Fibroblast of peridontal ligament (primary cell): ENCODE measurements around the gene PPP1R9B.

Experiments used
- DNase-seq: peaks from one replicate; pipeline ENCODE4 v3.0.0-alpha.2; 2010; ENCODE audit errors: extremely low read depth

Gene PPP1R9B

DNA sequence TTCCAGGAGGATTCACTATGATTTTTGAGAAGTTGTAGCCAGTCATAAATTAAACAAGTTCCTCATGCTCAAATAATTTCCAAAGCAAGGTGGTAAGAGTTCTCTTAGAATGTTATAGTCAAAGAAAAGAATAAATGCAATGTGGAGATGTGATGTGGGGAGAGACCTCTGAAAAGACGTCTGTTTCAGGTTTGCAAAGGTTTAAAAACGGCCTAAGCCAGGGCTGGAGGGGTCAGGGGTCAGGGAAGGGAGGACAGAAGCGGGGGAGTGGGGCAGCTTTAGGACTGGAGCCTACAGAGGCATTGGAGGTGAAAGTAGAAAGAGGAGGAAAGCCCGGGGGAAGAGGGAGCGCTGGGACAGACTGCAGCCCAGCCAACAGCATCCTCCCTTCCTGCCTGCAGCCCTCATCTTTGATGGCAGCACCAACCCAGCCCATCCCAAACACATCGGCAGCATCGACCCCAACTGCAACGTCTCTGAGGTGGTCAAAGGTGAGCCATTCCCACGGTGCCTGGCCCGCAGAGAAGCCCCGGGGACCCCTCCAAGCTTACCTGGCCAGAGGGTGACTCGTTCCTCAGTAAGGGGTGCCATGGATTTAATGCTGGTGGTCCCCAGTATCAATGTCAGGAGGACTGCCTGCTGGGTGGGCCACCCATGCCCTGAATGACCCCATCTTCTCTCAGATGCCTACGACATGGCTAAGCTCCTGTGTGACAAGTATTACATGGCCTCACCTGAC is 43.9 kb downstream of the PPP1R9B start:
- DNase-seq, result no peak

DNA sequence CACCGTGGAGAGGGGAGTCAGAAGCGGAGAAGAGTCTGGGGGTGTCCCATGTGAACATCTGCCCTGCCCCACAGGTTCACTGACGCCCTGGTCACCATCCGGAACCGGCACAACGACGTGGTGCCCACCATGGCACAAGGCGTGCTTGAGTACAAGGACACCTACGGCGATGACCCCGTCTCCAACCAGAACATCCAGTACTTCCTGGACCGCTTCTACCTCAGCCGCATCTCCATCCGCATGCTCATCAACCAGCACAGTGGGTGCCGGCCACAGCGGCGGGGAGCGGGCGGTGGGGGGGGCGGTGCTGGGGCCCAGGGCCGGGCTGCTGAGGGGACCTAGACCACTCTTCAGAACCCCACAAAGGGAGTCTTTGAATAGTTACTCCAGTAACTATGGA is 44.7 kb downstream of the PPP1R9B start:
- no peak for DNase-seq

DNA sequence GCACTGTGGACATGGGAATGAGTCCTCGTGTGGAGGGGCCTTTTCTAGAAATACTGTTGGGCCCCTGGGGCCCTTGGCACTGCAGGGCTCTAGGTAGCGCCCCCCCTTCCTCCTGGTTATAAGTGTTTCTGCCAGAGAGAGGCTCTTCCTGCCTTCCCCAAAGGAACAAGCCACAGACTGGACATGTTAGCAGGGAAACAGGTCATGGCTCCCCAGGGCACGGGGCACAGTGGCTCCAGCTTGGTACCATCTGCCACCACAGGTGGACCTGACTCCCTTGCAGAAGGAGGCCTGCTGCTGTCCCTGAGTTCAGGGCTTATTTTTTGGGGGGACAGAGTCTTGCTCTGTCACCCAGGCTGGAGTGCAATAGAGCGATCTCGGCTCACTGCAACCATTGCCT is 46.5 kb downstream of the PPP1R9B start:
- DNase-seq, result no peak

- no peak for DNase-seq
Observed at GRCh38 chr17:50103252-50103651, 47.2 kb downstream of the PPP1R9B start.

DNA sequence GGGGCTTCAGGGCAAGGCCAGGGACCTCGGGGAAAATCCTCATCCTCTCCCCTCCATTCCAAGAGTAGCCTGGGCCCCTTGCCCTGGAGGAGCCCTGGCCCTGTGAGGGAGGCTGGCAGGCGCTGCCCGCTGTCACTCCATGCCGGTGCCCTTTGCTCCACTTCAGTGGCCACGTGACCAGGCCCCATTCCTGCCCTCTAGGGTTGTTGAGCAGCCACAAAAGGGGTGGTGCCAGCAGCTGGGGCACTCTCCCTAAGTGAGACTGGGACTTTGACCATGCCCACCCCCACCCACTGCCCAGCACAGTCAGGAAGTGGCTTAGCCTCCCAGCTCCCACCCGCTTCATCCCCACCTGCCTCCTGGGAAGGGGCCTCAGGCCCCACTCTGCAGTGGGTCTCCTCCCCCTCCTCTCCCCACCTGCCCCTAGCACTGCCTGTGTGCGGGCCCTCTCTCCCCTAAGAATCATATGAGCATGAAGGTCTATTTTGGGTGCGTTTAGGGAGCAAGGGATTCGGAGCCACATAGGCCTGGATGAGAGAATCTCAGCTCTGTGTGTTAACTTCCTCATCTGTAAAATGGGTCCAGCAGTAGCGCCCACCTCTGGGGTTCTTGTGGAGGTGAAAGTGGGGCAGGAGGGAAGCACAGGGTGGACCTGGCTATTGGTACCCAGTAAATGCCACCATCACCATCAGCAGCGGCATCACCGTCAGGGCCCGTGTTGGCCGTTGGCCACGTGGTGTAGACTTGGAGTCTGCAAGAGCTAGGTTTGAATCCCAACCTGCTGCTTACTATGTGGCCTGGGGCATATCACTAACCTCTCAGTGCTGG is 48.1 kb downstream of the PPP1R9B start:
- no peak for DNase-seq

- DNase-seq, result peak; percentile 44
Observed at GRCh38 chr17:50101346-50102163, 48.9 kb downstream of the PPP1R9B start.

DNA sequence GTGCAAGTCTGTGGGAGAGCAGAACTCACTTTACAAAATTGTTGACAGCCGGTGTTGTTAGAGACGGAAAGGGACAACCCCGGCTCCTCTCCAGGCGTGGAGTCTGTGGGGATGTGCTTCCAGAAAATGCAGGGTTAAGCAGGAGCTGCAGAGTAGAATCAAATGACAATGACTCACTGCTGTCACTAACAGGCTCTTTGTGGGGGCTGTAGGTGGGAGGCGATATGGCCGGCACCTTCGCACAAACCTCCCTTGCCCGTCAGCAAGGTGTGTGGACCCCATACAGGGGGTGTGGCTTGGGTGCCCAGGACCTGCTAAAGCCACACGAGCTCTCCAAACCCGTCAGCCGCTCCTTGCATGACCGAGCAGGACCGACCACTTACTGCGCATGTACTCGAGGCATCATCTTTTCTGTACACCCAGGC is 49.5 kb downstream of the PPP1R9B start:
- DNase-seq, result peak; percentile 14

- DNase-seq, result no peak
Observed at GRCh38 chr17:50100480-50100883, 50.0 kb downstream of the PPP1R9B start.

DNA sequence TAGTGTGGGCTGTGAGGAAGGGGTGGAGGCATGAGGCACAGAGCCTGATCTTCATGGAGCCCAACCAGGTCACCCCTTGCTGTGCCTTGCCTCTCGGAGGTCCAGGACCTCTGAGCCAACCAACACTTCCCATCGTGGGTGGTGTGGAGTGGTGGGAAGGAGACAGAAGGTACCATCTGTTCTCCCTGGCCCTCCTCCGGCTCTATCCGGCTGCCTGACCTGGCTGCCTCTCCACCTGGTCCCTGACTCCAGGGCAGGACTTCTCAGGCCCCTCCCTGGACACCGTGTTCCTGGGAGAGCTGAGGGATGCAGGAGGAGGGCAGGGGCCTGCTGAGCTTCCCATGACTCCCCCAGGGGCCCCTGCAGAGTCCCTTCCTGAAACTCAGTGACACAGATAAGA is 51.5 kb downstream of the PPP1R9B start:
- DNase-seq, result no peak

DNA sequence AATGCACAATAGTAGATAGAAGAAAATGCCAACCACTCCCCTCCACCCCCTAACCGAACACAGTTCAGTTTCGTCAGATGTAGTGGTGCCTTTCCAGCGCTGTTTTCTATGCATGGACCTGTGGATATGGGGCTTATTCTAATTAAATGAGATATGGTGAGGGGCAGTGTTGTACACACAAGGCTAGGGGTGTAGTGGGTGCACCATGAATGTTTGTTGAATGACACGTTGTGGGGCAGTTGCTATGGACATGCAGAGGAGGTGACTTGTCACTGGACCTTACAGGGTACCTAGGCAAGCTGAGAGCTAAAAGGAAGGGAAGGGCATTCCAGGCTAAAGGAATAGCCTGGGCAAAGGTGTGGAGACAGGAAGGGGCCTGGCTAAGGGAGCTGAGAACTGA is 51.9 kb downstream of the PPP1R9B start:
- DNase-seq, result no peak

DNA sequence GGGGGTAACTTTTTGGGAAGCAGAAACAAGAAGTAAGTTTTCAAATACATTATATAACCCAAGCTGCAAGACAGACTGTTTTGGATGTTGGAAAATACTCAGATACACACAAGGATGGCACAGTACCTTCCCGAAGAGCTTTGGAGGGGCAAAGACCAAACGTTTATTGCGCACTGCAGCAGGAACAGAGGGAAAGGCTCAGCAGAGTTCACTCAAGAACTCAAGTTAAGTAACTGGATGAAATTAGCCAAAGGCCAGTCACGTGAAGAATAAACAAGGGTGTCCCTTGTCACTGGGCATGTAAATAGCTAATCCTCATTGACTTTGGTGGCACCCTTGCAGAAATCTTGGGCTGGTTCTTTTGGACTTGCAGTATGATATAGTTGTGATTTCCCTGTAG is 52.6 kb downstream of the PPP1R9B start:
- no peak for DNase-seq

DNA sequence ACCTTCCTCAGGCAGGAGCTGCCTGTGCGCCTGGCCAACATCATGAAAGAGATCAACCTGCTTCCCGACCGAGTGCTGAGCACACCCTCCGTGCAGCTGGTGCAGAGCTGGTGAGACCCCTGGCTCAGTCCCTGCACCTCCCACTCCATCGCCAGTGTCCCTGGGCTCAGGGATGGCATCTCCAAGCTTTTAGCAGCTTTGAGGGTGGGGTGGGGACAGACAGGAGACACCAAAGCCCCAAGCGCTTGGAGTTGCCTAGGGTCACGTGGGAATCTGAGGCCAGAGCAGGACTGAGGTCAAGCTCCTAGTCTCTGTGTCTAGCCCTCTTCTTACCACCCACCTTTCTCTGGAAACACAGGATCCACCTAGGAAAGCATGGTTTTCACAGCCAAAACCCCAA is 53.0 kb downstream of the PPP1R9B start:
- DNase-seq, result no peak

DNA sequence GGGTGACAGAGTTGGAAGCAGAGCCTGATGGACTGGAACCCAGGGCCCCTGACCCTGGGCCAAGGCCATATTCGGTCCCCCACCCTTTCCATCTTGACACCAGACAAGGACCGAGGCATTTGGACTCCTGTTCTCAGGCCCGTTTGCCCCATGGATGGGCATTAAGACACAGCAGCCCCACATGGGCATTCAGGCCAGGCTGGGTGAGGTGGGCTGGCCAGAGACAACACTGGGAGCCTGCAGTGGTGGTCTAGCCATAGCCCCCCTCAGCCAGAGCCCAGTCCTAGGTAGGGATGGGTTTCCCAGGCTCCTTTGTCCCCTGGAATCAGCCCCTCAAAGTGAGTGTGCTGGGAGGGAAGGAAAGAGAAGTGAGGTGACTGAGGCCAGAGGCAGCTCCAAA is 53.7 kb downstream of the PPP1R9B start:
- DNase-seq, result no peak

DNA sequence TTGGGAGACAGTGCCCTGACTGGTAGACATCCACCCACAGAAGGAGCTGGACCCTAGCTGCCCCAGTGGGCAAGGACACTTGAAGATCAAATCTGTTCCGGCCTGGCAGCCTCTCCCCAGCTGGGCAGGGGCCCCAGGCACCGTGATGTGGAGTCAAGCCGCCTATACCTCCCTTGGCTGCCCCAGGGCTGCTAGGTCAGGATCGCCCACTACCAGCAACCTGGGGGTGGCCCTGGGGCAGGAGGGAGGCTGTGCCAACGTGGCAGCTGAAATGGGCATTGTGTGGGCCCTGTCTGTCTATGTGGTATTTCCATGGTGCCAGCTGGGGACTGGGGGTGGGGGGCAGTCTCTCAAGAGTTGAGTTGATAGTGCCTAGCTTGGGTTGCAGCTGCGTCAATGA is 54.4 kb downstream of the PPP1R9B start:
- no peak for DNase-seq

DNA sequence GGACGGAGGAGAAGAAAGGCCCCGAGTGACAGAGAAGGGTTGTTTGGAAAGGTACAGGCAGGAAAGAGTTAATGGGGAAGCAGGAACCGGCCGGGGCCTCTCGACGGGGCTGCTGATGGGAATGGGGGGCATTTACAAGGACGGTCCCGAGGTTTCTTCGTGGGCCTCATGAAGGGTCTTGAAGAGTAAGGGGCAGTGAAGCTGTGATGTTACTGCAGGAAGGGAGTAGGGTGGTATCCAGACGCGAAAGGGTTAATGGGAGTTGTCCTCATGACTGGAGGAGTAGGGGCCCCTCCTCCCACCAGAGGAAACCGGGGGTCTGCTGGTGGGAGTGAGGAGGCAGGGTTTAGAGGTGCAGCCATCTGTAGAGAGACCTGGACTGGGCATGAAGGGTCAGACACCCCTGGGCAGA is 54.8 kb downstream of the PPP1R9B start:
- DNase-seq, result peak; percentile 19

GRCh38 chr17:50094753-50095619 is 55.5 kb downstream of the PPP1R9B start, which contains the start of gene PDK2:
Gene PDK2 (plus strand): TSS chr17:50095351. CDS start chr17:50095436, 85 bp downstream.
- DNase-seq, result peak; percentile 93

DNA sequence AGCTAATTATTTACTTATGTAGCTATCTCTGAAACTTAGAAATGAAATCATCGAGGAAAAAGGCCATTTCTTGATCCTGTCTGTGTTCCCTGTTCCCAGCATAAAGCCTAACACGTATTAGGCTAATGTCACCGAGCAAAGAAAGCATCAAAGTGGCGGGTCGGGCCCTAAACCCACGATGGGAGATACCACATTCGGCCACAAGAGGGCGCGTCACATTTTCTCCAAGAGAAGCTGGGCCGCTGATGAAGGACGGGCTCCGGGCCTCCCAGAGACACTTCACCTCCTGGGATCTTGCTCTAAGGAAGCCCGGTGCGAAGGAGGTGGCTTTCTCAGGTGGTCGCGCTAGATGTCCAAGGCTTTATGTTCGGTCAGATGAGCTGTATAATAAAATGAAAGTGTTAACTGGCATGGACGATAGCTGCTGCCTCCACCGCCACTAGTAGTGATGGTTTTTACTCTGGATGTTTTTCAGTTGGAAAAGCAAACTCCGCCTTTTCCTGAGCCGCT is 56.2 kb downstream of the PPP1R9B start:
- DNase-seq, result peak; percentile 88

DNA sequence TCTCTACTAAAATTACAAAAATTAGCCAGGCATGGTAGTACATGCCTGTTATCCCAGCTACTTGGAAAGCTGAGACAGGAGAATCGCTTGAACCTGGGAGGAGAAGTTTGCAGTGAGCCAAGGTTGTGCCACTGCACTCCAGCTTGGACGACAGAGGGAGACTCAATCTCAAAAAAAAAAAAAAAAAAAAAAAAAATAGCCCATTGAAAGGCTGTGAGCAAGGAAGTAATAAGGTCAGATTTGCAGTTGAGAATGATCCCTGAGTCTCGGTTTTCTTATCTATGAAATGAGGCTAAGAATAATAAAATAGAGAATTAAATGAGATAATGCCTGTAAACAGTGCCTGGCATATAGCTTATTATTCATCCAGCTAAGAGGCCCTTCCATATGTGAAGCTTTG is 56.7 kb downstream of the PPP1R9B start:
- no peak for DNase-seq

DNA sequence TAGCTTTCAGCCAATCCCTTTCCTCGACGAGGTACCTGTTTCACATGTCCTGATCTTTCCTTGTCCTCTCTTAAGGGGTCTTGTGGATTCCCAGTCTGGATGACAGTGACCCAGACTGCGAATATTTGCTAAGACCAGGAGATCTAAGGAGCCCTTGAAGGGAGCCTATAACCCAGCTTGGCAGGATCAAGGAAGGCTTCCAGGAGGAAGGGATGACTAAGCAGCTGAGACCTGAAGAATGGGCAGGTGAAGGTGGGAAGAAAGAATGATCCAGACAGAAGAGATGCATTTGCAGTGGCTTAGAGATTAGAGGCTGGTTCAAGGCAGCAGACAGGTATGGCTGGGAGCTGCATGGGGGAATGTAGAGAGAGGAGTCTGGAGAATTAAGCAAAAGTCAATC is 57.2 kb downstream of the PPP1R9B start:
- DNase-seq, result no peak

DNA sequence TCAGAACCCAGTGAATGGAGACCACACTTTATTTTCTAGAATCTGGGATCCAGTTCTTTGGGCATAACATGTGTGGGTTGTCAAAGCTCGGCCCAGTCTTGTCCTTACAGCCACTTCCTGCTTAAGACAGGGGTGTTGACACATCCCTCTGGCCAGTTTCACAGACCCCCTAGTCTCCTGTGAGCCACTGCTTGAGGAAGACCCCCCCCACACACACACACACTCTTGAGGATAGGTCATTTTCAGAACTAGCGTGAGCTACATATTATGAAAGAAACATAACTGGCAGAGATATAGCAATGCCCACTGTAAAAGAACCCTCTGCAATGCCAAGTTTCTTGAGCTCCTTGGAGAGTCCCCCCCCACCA is 58.6 kb downstream of the PPP1R9B start:
- no peak for DNase-seq
